T-helper 1 cell treated with Interleukin-12 subunit alpha and Interleukin-12 subunit beta and Interleukin-4 antibody, amounts not matched to agents 30 μg/mL and 1 μg/mL, for 36 hours (primary cell): Measurements from ENCODE around the gene ABCF2.

Experiments used
- H3K27ac Mint-ChIP-seq: one replicate; pipeline ENCODE4 v1.8.0; 2021; ENCODE audit warnings: mild to moderate bottlenecking, mixed read lengths
- H3K27me3 Mint-ChIP-seq: one replicate; pipeline ENCODE4 v1.8.0; 2021; ENCODE audit warnings: low read depth, mixed read lengths
- H3K36me3 Mint-ChIP-seq: one replicate; pipeline ENCODE4 v1.8.0; 2021; ENCODE audit warnings: low read depth, mixed read lengths
- H3K4me1 Mint-ChIP-seq: one replicate; pipeline ENCODE4 v1.8.0; 2021; ENCODE audit warnings: low read depth, mixed read lengths
- H3K4me3 Mint-ChIP-seq: one replicate; pipeline ENCODE4 v1.8.0; 2021; ENCODE audit warnings: mild to moderate bottlenecking, moderate library complexity, mixed read lengths
- H3K9me3 Mint-ChIP-seq: one replicate; pipeline ENCODE4 v1.8.0; 2021; ENCODE audit warnings: mixed read lengths

Gene ABCF2

GRCh38 chr7:151229249-151229648, 2.2 kb upstream of the ABCF2 start:
- no peak overlapping the region for H3K27ac Mint-ChIP-seq
- H3K9me3 Mint-ChIP-seq, result no peaks in the 10 kb centered on the region
- H3K4me3 Mint-ChIP-seq, result no peak overlapping the region
- peaks cover 6% of the 10 kb centered on the region for H3K27me3 Mint-ChIP-seq
- H3K4me1 Mint-ChIP-seq, result peaks cover 45% of the 10 kb centered on the region
- peaks cover 17% of the 10 kb centered on the region for H3K36me3 Mint-ChIP-seq

- H3K36me3 Mint-ChIP-seq, result peaks cover 21% of the 10 kb centered on the region
- H3K27ac Mint-ChIP-seq, result peak overlapping the region; percentile 75
- H3K4me3 Mint-ChIP-seq, result peak overlapping the region; percentile 95
- H3K9me3 Mint-ChIP-seq, result no peaks in the 10 kb centered on the region
- H3K27me3 Mint-ChIP-seq, result peaks cover 6% of the 10 kb centered on the region
- H3K4me1 Mint-ChIP-seq, result peaks cover 41% of the 10 kb centered on the region
These were observed 1.2 kb upstream of the ABCF2 start for GRCh38 chr7:151228024-151228866.

GRCh38 chr7:151226560-151226874, 488 bp downstream of the ABCF2 start:
- Mint-ChIP-seq H3K27ac (peak overlapping the region; percentile 94), H3K9me3 (no peaks in the 10 kb centered on the region), H3K4me1 (peaks cover 32% of the 10 kb centered on the region), H3K4me3 (peak overlapping the region; percentile 95), H3K27me3 (peaks cover 6% of the 10 kb centered on the region), H3K36me3 (peaks cover 27% of the 10 kb centered on the region)

DNA sequence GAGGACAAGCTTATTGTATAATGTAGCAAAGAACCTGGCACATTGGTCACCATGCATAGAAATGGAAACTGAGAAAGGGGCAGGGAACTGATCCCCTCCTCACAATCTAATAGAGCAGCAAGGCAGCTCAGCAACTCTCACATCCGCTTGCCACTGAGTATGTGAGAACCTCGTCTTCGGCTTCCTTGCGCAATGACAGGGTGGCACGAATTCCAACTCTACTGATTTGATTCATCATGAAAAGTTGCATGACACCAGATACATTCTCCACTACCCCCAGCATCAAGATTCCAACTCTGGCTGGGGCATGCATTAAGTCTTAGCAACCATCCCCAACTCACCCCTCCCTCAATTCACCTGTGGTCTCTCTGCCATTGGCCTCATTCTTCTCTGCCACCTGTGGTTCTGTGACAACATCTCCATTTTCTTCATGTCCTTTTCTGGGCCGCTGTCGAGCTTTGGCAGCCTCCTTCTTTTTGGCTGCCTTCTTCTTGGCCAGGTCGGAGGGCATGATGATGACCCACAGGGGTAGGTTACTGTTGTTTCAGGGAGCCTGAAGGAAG, 976 bp downstream of the ABCF2 start:
- Mint-ChIP-seq H3K36me3 (peaks cover 27% of the 10 kb centered on the region), H3K27ac (peak overlapping the region; percentile 94), H3K4me1 (peaks cover 31% of the 10 kb centered on the region)

GRCh38 chr7:151223728-151224127, 3.3 kb downstream of the ABCF2 start:
- Mint-ChIP-seq H3K9me3 (no peaks in the 10 kb centered on the region), H3K27ac (no peak overlapping the region), H3K4me1 (peaks cover 31% of the 10 kb centered on the region), H3K27me3 (no peaks in the 10 kb centered on the region), H3K36me3 (peaks cover 35% of the 10 kb centered on the region), H3K4me3 (no peak overlapping the region)

More for the DNA sequence above, 976 bp downstream of the ABCF2 start:
- H3K4me3 Mint-ChIP-seq, result peak overlapping the region; percentile 95
- H3K27me3 Mint-ChIP-seq, result peaks cover 6% of the 10 kb centered on the region
- no peaks in the 10 kb centered on the region for H3K9me3 Mint-ChIP-seq

DNA sequence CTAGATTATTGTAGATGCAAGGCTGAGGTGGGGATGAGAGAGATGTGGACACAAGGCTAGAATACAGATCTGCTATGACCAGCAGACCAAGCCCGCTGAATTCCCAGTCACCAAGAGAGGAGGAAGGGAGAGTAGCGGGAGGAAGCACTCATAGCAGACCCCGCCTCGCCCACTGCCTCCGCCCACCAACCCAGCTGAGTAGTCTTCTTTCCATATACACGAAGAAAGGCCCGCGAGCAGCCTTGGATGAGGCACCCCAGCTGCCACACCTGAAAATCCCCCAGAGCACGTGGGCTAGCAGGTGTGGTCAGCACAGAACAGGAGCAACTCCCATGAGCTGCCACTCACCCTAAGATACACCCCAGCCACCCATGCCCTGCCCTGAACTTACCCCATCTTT, 8.8 kb downstream of the ABCF2 start:
- peaks cover 47% of the 10 kb centered on the region for H3K36me3 Mint-ChIP-seq
- no peak overlapping the region for H3K27ac Mint-ChIP-seq

GRCh38 chr7:151215396-151215795, 11.6 kb downstream of the ABCF2 start:
- Mint-ChIP-seq H3K27ac (no peak overlapping the region), H3K4me3 (no peak overlapping the region), H3K9me3 (no peaks in the 10 kb centered on the region), H3K27me3 (no peaks in the 10 kb centered on the region), H3K36me3 (peaks cover 40% of the 10 kb centered on the region), H3K4me1 (peaks cover 2% of the 10 kb centered on the region)

More for the DNA sequence above, 8.8 kb downstream of the ABCF2 start:
- Mint-ChIP-seq H3K27me3 (no peaks in the 10 kb centered on the region), H3K4me3 (no peak overlapping the region), H3K4me1 (peaks cover 5% of the 10 kb centered on the region), H3K9me3 (no peaks in the 10 kb centered on the region)

- Mint-ChIP-seq H3K9me3 (no peaks in the 10 kb centered on the region), H3K27me3 (no peaks in the 10 kb centered on the region), H3K36me3 (peaks cover 36% of the 10 kb centered on the region), H3K4me1 (peaks cover 2% of the 10 kb centered on the region), H3K27ac (no peak overlapping the region), H3K4me3 (no peak overlapping the region)
These were observed 13.2 kb downstream of the ABCF2 start for GRCh38 chr7:151213826-151214225.

DNA sequence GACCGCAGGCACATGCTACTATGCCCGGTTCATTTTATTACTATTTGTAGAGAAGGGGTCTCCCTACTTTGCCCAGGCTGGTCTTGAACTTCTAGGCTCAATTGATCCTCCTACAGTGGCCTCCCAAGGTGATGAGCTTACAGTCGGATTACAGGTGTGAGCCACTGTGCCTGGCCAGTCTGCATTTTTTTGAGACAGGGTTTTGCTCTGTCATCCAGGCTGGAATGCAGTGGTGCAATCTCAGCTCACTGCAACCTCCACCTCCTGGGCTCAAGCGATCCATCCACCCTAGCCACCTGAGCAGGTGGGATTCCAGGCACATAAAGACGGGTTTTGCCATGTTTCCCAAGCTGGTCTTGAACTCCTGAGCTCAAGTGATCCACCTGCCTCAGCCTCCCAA, 14.4 kb downstream of the ABCF2 start:
- no peak overlapping the region for H3K4me3 Mint-ChIP-seq
- H3K36me3 Mint-ChIP-seq, result peaks cover 25% of the 10 kb centered on the region
- H3K27me3 Mint-ChIP-seq, result no peaks in the 10 kb centered on the region
- H3K4me1 Mint-ChIP-seq, result peaks cover 7% of the 10 kb centered on the region
- no peaks in the 10 kb centered on the region for H3K9me3 Mint-ChIP-seq
- no peak overlapping the region for H3K27ac Mint-ChIP-seq

DNA sequence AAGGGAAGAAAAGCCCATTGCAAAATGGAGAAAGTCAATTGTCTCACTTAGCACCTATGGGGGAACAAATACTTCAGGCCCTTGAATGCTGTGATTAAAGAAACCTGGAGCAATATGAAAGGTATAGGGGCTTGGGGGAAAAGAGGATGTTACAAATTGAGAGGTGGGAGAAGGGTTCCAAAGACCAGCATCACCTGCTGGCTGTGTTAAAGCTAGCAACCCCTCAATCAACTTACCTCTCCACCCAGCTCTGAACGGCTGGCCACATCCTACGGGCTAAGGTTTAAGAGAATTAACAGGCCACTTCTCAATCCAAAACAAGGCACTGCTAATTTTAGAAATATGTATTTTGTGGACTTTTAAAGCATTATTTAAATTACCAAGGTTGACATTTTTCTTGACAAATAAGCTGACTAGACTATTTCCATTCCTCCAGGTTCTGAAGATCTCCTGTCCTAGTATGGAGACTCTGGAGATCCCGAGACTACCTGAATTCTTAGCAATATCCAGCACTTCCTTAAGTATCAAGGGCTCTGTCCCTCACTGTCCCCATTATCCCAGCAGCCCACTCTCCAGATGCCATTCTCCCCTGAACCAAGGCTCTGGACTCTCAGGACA, 15.7 kb downstream of the ABCF2 start:
- Mint-ChIP-seq H3K4me3 (no peak overlapping the region), H3K27ac (no peak overlapping the region), H3K36me3 (peaks cover 25% of the 10 kb centered on the region), H3K27me3 (no peaks in the 10 kb centered on the region), H3K9me3 (no peaks in the 10 kb centered on the region), H3K4me1 (peaks cover 19% of the 10 kb centered on the region)

GRCh38 chr7:151210087-151210854, 16.7 kb downstream of the ABCF2 start, which contains the start of gene H2BK1:
H2BK1 (minus strand) TSS chr7:151210488; CDS start chr7:151210318, 170 bp downstream.
- Mint-ChIP-seq H3K4me1 (peaks cover 22% of the 10 kb centered on the region), H3K27ac (no peak within 1 kb of the TSS), H3K9me3 (no peaks in the 10 kb centered on the region), H3K36me3 (peaks cover 18% of the 10 kb centered on the region), H3K27me3 (peaks cover 4% of the 10 kb centered on the region), H3K4me3 (no peak within 1 kb of the TSS)

- Mint-ChIP-seq H3K9me3 (no peaks in the 10 kb centered on the region), H3K36me3 (peaks cover 11% of the 10 kb centered on the region), H3K27me3 (peaks cover 9% of the 10 kb centered on the region), H3K4me3 (no peak overlapping the region), H3K27ac (no peak overlapping the region), H3K4me1 (peaks cover 20% of the 10 kb centered on the region)
These were observed 17.4 kb downstream of the ABCF2 start for GRCh38 chr7:151209588-151209987.

GRCh38 chr7:151208253-151208862, 18.6 kb downstream of the ABCF2 start:
- H3K4me3 Mint-ChIP-seq, result no peak overlapping the region
- peaks cover 9% of the 10 kb centered on the region for H3K27me3 Mint-ChIP-seq
- H3K9me3 Mint-ChIP-seq, result no peaks in the 10 kb centered on the region
- H3K4me1 Mint-ChIP-seq, result peaks cover 20% of the 10 kb centered on the region
- peaks cover 6% of the 10 kb centered on the region for H3K36me3 Mint-ChIP-seq
- no peak overlapping the region for H3K27ac Mint-ChIP-seq

DNA sequence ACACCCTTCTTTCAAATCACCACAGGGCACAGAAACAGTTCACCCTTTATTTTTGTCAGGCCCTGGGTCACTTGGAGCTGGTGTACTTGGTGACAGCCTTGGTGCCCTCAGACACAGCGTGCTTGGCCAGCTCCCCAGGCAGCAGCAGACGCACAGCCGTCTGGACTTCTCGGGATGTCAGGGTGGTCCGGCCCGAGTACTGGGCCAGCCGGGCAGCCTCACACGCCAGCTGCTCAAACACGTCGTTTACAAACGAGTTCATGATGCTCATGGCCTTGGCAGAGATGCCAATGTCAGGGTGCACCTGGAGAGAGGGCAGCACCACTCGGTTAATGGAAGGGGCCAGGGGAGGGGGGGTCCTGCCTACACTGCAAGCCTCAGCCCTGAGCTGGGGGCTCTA, 19.2 kb downstream of the ABCF2 start:
- peak overlapping the region; percentile 44 for H3K27ac Mint-ChIP-seq
- H3K4me1 Mint-ChIP-seq, result peaks cover 20% of the 10 kb centered on the region
- no peak overlapping the region for H3K4me3 Mint-ChIP-seq
- no peaks in the 10 kb centered on the region for H3K9me3 Mint-ChIP-seq
- peaks cover 9% of the 10 kb centered on the region for H3K27me3 Mint-ChIP-seq
- H3K36me3 Mint-ChIP-seq, result peaks cover 3% of the 10 kb centered on the region
